ENCODE results near the gene MZF1. TPM values are rescaled to one million over a fixed set of nuclear protein-coding genes. Genes with fewer than 3 reads are reported as not detected.

MZF1 gene
- total and polyA plus RNA-seq, 4 donors, result 4.9 to 21.1 (median 8.8) TPM

DNA sequence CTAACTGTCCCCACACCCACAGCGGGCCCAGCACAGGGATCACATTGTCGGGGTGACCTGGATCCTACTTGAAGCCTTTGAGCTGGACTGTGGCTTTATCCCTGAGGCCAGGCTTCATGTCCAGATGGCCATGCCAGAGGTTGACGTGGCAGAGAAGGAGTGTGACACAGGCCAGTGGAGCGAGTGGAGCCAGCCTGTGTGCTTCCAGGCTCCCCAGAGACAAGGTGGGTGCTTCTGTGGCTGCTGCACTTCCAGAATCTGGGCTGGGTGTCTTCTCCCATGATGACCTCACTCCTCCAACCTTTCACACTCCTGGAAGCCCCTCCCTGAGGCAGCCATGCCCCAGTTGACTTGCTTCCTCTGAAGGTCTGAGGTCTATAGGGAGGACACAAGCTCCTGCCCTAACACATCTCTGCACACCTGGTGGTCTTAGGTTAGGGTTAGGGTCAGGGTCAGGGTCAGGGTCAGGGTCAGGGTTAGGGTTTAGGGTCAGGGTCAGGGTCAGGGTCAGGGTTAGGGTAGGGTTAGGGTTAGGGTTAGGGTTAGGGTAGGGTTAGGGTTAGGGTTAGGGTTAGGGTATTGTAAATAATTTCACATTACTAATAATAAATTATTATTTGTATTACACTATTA, 13.1 kb upstream of the MZF1 start:
- H3K9me3 ChIP-seq (ENCODE audit: control insufficient read depth in 4 of 4, low read length in 3 of 4), result no peaks in the 10 kb centered on the region
- H3K4me1 ChIP-seq (ENCODE audit: control insufficient read depth in 4 of 4, insufficient read depth in 4 of 4, low read length in 3 of 4), result no peaks in the 10 kb centered on the region
- peak; percentile 31 for DNase-seq (ENCODE audit: low spot score)
- no peaks in the 10 kb centered on the region for H3K27me3 ChIP-seq (ENCODE audit: control insufficient read depth in 4 of 4, insufficient read depth in 4 of 4, low read length in 3 of 4)
- peaks cover 0 to 15% (median 11%) of the 10 kb centered on the region in 4 donors for H3K36me3 ChIP-seq (ENCODE audit: control insufficient read depth in 4 of 4, insufficient read depth in 3 of 4, low read depth in 1 of 4, low read length in 3 of 4)
- H3K4me3 ChIP-seq (ENCODE audit: low read depth in 1 of 3, low read length in 3 of 3), result no peak overlapping the region
- H3K9ac ChIP-seq (ENCODE audit: low read depth in 1 of 2, low read length in 2 of 2), result no peak overlapping the region
- WGBS, result 97% methylated on average over 4 of the region's 4 CpGs
- TF ChIP-seq, protein P1, sequence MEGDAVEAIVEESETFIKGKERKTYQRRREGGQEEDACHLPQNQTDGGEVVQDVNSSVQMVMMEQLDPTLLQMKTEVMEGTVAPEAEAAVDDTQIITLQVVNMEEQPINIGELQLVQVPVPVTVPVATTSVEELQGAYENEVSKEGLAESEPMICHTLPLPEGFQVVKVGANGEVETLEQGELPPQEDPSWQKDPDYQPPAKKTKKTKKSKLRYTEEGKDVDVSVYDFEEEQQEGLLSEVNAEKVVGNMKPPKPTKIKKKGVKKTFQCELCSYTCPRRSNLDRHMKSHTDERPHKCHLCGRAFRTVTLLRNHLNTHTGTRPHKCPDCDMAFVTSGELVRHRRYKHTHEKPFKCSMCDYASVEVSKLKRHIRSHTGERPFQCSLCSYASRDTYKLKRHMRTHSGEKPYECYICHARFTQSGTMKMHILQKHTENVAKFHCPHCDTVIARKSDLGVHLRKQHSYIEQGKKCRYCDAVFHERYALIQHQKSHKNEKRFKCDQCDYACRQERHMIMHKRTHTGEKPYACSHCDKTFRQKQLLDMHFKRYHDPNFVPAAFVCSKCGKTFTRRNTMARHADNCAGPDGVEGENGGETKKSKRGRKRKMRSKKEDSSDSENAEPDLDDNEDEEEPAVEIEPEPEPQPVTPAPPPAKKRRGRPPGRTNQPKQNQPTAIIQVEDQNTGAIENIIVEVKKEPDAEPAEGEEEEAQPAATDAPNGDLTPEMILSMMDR (IDR thresholded peaks at IDR 0.05; ENCODE audit: low read depth, low read length, missing input control), result no peak
- TF ChIP-seq FOXA2 (IDR thresholded peaks at IDR 0.05) (no peak), NR2F2 (IDR thresholded peaks at IDR 0.05) (peak; percentile 63)
- no peak overlapping the region for H3K27ac ChIP-seq (ENCODE audit: low read depth in 1 of 2, low read length in 2 of 2)

DNA sequence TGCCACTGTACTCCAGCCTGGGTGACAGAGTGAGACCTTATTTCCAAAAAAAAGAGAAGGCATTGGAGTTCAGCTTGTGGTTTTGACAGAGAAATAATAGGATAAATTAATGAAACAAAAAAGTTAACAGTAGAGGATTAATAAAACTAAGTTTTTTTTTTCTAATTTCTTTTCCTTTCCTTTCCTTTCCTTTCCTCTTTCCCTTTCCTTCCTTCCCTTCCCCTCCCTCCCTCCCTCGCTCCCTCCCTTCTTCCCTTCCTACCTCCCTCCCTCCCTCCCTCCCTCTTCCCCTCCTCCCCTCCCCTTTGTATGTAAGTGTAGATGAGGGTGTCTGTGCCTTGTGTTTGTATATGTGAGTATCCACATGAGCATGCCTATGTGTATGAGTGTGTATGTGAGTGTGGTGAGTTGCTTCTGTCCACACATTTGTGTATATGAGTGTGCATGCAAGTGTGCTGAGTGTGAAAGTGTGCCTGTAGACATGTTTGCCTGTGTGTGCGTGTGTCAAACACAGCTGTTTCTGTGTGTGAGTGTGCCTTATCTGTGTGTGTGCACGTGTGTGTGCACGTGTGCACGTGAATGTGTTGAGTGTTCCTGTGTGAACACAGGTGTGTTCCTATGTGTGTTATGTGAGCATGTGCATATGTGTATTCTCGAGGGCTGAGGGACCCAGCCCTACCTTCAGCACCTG, 12.5 kb upstream of the MZF1 start:
- Histone ChIP-seq H3K4me3 (ENCODE audit: low read depth in 1 of 3, low read length in 3 of 3) (no peak overlapping the region), H3K27me3 (ENCODE audit: control insufficient read depth in 4 of 4, insufficient read depth in 4 of 4, low read length in 3 of 4) (no peaks in the 10 kb centered on the region), H3K9ac (ENCODE audit: low read depth in 1 of 2, low read length in 2 of 2) (no peak overlapping the region), H3K9me3 (ENCODE audit: control insufficient read depth in 4 of 4, low read length in 3 of 4) (no peaks in the 10 kb centered on the region), H3K36me3 (ENCODE audit: control insufficient read depth in 4 of 4, insufficient read depth in 3 of 4, low read depth in 1 of 4, low read length in 3 of 4) (peaks cover 0 to 15% (median 11%) of the 10 kb centered on the region in 4 donors), H3K4me1 (ENCODE audit: control insufficient read depth in 4 of 4, insufficient read depth in 4 of 4, low read length in 3 of 4) (no peaks in the 10 kb centered on the region), H3K27ac (ENCODE audit: low read depth in 1 of 2, low read length in 2 of 2) (no peak overlapping the region)
- TF ChIP-seq HNF4A (conservative IDR thresholded peaks at IDR 0.05) (no peak), ATF3 (IDR thresholded peaks at IDR 0.05) (no peak), REST (IDR thresholded peaks at IDR 0.05) (no peak), RXRA (IDR thresholded peaks at IDR 0.05) (no peak), FOXA1 (IDR thresholded peaks at IDR 0.05) (no peak), FOXA2 (IDR thresholded peaks at IDR 0.05) (no peak), NR2F2 (IDR thresholded peaks at IDR 0.05) (no peak), ZBTB33 (IDR thresholded peaks at IDR 0.05) (no peak), TAF1 (conservative IDR thresholded peaks at IDR 0.05) (no peak), EGR1 (IDR thresholded peaks at IDR 0.05; ENCODE audit: low read depth in 2 of 2) (no peak), SP1 (IDR thresholded peaks at IDR 0.05) (no peak), GABPA (IDR thresholded peaks at IDR 0.05 in 1 of 2, conservative IDR thresholded peaks at IDR 0.05 in 1 of 2) (no peak), HNF4G (IDR thresholded peaks at IDR 0.05) (no peak), YY1 (IDR thresholded peaks at IDR 0.05) (no peak), JUND (IDR thresholded peaks at IDR 0.05) (no peak), RAD21 (IDR thresholded peaks at IDR 0.05) (no peak)
- TF ChIP-seq, protein P1 (IDR thresholded peaks at IDR 0.05; ENCODE audit: low read depth, low read length, missing input control), result no peak
- TF ChIP-seq, protein P2, sequence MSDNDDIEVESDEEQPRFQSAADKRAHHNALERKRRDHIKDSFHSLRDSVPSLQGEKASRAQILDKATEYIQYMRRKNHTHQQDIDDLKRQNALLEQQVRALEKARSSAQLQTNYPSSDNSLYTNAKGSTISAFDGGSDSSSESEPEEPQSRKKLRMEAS (IDR thresholded peaks at IDR 0.05), result no peak
- DNase-seq (ENCODE audit: low spot score), result peak; percentile 29
- WGBS, result 94% methylated on average over 6 of the region's 6 CpGs
